Measurements from ENCODE around the gene NR6A1. TPM values are rescaled to one million over a fixed set of nuclear protein-coding genes. Genes with fewer than 3 reads are reported as not detected.
A peak's percentile ranks its signal among the peaks of the same experiment; 100 is the strongest.
"Not testable (repeated sequence)": the region's sequence is repeated elsewhere in the genome, so short reads cannot be mapped to it uniquely, and the experiment has no call there.

The NR6A1 gene
- total and polyA plus RNA-seq, 11 donors, result 0.65 to 5.7 (median 1.6) TPM

DNA sequence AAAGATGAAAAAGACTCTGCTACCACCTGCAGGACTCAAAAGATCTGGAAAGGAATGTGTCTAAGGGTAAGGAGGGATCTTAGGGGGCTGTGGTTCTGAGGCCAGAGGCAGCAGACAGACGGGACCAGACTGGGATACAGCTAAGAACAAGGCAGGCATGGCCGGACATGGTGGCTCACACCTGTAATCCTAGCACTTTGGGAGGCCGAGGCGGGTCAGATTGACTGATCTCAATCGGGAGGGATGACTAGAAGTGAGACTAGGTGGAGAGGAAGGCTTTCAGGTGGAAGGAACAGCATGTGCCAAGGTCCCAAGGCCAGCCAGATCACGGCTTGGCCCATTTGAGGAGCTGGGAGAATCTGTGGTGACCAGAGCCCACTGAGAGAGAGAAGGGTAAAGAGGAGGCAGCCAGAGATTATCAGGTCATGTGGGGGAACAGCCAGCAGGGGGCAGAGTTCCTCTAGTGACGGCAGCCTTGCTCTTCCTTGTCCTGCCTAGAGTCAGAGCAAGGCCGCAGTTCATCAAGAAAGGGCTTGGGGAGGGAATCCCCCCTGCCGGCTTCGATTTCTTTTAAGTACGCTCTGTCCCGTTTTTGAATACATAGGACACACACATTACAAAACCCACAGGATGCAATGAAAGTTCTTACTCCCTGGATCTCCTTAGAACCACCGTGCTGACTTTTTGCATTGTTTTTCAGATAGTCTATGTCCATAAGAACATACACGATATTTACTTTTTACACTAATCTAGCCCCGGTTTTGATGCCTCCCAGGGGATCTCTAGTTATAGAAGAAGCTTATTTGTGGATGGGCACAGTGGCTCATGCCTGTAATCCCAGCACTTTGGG lies 3.2 kb upstream of the NR6A1 start:
- Histone ChIP-seq H3K4me1 (peaks cover 0 to 56% (median 33%) of the 10 kb centered on the region in 12 donors), H3K27me3 (peaks cover 0 to 12% (median 0%) of the 10 kb centered on the region in 9 donors), H3K36me3 (no peaks in the 10 kb centered on the region), H3K9me3 (no peaks in the 10 kb centered on the region), H3K27ac (peak overlapping the region in 2 of 12 donors; percentile 16 to 39), H3K4me3 (no peak overlapping the region)
- 33 to 38% (median 35%) methylated on average over 15 of the region's 15 CpGs for WGBS, 4 donors
- intact Hi-C loops (cut with DNase I), result loop anchor here in 9 of 10 donors (1.0 to 10.0 kb wide), 10 partner anchors 78 to 603 kb away; partner anchors contain the start of genes WDR38 (in 8 of the 9), SCAI (in 4 of the 9) and GOLGA1 (in 1 of the 9)
- ATAC-seq (peak in 3 of 4 donors; percentile 18 to 30 (median 19)), DNase-seq (peak; percentile 82 to 88 (median 84))
- TF ChIP-seq, protein P1, sequence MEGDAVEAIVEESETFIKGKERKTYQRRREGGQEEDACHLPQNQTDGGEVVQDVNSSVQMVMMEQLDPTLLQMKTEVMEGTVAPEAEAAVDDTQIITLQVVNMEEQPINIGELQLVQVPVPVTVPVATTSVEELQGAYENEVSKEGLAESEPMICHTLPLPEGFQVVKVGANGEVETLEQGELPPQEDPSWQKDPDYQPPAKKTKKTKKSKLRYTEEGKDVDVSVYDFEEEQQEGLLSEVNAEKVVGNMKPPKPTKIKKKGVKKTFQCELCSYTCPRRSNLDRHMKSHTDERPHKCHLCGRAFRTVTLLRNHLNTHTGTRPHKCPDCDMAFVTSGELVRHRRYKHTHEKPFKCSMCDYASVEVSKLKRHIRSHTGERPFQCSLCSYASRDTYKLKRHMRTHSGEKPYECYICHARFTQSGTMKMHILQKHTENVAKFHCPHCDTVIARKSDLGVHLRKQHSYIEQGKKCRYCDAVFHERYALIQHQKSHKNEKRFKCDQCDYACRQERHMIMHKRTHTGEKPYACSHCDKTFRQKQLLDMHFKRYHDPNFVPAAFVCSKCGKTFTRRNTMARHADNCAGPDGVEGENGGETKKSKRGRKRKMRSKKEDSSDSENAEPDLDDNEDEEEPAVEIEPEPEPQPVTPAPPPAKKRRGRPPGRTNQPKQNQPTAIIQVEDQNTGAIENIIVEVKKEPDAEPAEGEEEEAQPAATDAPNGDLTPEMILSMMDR (IDR thresholded peaks at IDR 0.05), result peak; percentile 75 to 93 (median 88)
- no peak for TF ChIP-seq POLR2A (IDR thresholded peaks at IDR 0.05)

DNA sequence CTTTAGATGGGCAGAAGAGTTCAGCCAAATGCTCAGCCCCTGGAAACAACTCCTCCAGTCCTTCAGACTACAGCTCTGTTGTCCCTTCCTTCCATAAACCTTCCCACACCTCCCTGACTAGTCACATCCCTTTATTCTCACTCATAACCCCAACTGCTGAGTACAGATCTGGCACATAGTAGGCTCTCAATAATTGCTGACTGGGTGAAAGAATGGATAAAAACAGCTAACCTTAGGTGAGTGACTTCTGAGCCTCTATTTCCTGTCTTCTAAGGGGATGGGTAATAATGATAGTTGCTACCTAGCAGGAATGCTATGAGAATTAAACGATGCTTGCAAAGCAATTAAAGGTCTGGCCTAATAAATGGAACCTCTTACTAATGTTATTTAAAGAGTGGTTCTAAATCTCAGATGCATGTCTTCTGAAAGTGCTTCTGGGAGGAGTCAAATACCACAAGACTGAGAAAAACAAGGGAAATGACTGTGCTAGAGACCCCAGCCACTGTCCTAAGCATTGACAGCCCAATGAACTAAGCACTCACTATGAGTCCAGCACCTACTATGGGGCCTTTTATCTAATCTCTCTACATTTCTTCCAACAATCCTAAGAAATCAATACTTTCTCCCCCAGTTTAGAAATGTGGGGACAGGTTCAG lies 2.5 kb upstream of the NR6A1 start:
- Histone ChIP-seq H3K27ac (no peak overlapping the region), H3K9me3 (no peaks in the 10 kb centered on the region), H3K36me3 (no peaks in the 10 kb centered on the region), H3K4me1 (peaks cover 0 to 53% (median 30%) of the 10 kb centered on the region in 12 donors), H3K27me3 (peaks cover 0 to 18% (median 0%) of the 10 kb centered on the region in 9 donors), H3K4me3 (no peak overlapping the region)
- no peak for TF ChIP-seq POLR2A (IDR thresholded peaks at IDR 0.05)
- TF ChIP-seq, protein P1 (IDR thresholded peaks at IDR 0.05), result no peak
- 85 to 91% (median 86%) methylated on average over 1 of the region's 1 CpG for WGBS, 4 donors
- ATAC-seq, result no peak
- intact Hi-C loops (cut with DNase I), result loop anchor here in 9 of 10 donors (1.0 to 10.0 kb wide), 11 partner anchors 79 to 604 kb away; partner anchors contain the start of genes WDR38 (in 8 of the 9), SCAI (in 5 of the 9) and GOLGA1 (in 1 of the 9)
- no peak for DNase-seq

DNA sequence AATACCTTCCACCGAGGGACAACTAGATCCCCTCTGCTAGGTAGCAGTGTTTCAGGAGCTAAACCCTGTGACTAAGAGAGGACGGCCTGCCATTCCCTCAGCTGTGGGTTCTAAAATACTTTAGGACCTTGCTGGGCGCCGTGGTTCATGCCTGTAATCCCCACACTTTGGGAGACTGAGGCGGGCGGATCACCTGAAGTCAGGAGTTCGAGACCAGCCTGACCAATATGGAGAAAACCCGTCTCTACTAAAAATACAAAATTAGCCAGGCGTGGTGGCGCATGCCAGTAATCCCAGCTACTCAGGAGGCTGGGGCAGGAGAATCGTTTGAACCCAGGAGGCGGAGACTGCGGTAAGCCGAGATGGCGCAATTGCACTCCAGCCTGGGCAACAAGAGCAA lies 1.8 kb upstream of the NR6A1 start:
- 87 to 91% (median 91%) methylated on average over 15 of the region's 15 CpGs for WGBS, 4 donors
- DNase-seq, result not testable (repeated sequence)

DNA sequence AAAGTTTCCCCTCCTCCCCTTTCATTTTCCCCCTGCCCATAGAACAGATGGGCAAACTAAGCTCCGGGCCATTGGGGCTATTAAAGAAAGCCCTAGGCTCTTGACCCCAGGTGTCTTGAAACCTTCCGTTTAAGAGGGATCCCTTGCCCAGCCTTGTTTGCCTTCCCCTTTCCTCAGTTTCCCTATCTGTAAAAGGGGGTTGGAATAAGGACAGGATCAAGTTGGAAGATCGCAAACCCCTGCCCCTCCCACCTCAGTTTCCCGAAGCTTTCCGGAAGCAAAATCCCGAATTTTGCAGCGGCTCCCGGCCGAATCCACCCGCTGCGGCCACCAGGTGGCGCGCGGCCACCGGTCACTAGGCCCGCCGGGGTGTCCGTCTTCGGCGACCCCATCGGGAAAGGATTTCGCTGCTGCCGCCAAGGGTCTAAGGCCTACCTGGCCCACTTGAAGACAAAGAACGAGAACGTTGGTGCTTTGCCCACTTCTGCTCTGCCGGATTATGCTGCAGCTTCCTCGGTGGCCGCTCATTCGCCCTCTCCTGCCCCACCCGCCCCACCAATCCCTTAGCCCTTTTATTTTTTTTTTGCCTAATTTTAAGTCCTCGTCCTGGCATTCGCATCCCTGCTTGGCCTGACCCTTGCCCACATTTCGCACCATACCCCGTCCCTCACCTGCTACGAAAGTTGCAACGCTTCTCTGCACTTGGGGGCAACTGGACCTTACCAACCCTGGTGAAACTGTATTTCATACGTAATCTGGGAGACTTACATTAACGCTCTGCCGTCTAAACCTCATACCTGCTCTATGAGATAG lies 962 bp upstream of the NR6A1 start:
- DNase-seq, result peak; percentile 65 to 81 (median 73)
- peaks cover 0 to 57% (median 23%) of the 10 kb centered on the region in 12 donors for H3K4me1 ChIP-seq
- H3K27ac ChIP-seq, result peak overlapping the region in 11 of 12 donors; percentile 50 to 82 (median 70)

More for the DNA sequence above, 1.8 kb upstream of the NR6A1 start:
- intact Hi-C loops (cut with DNase I), result loop anchor here (1.0 to 10.0 kb wide), 11 partner anchors 80 to 604 kb away; partner anchors contain the start of genes SCAI (in 6 of the 10), GOLGA1 (in 1 of the 10) and WDR38 (in 1 of the 10)
- ATAC-seq, H3K4me3 ChIP-seq, H3K27ac ChIP-seq, H3K36me3 ChIP-seq, H3K9me3 ChIP-seq: not testable (repeated sequence)
- Histone ChIP-seq H3K4me1 (peaks cover 0 to 55% (median 27%) of the 10 kb centered on the region in 12 donors), H3K27me3 (peaks cover 0 to 25% (median 6%) of the 10 kb centered on the region in 9 donors)

More for the DNA sequence above, 962 bp upstream of the NR6A1 start:
- Histone ChIP-seq H3K4me3 (peak overlapping the region; percentile 18 to 94 (median 88)), H3K36me3 (no peaks in the 10 kb centered on the region), H3K27me3 (peaks cover 0 to 27% (median 9%) of the 10 kb centered on the region in 9 donors), H3K9me3 (no peaks in the 10 kb centered on the region)
- intact Hi-C loops (cut with DNase I), result loop anchor here (1.0 to 10.0 kb wide), 13 partner anchors 81 to 605 kb away; partner anchors contain the start of genes SCAI (in 6 of the 10), GOLGA1 (in 2 of the 10), RPL35 (in 1 of the 10) and WDR38 (in 1 of the 10)
- 21 to 25% (median 23%) methylated on average over 35 to 39 of the region's 39 CpGs for WGBS, 4 donors
- TF ChIP-seq, protein P1 (IDR thresholded peaks at IDR 0.05), result peak; percentile 89 to 99 (median 96)
- no peak for TF ChIP-seq POLR2A (IDR thresholded peaks at IDR 0.05)
- ATAC-seq, result peak in 3 of 4 donors; percentile 25 to 43 (median 31)
